Endothelial cell (in vitro differentiated cells): ENCODE measurements around the gene RIC8B. TPM values are rescaled to one million over a fixed set of nuclear protein-coding genes. Genes with fewer than 3 reads are reported as not detected.

ENCODE experiments used
- DNase-seq: peaks from one replicate; pipeline ENCODE4 v3.0.0; 2021; ENCODE audit warnings: low spot score
- H3K27ac Mint-ChIP-seq: one replicate; pipeline ENCODE4 v1.8.0; 2021; ENCODE audit warnings: mixed read lengths, inconsistent platforms; ENCODE audit not compliant: unreplicated experiment
- H3K27me3 Mint-ChIP-seq: one replicate; pipeline ENCODE4 v1.8.0; 2021; ENCODE audit warnings: mild to moderate bottlenecking, moderate library complexity, mixed read lengths, inconsistent platforms; ENCODE audit not compliant: unreplicated experiment
- H3K36me3 Mint-ChIP-seq: one replicate; pipeline ENCODE4 v1.8.0; 2021; ENCODE audit warnings: mild to moderate bottlenecking, low read depth, mixed read lengths, inconsistent platforms; ENCODE audit not compliant: unreplicated experiment
- H3K4me1 Mint-ChIP-seq: one replicate; pipeline ENCODE4 v1.8.0; 2021; ENCODE audit warnings: mild to moderate bottlenecking, mixed read lengths, inconsistent platforms; ENCODE audit not compliant: unreplicated experiment
- H3K4me3 Mint-ChIP-seq: one replicate; pipeline ENCODE4 v1.8.0; 2021; ENCODE audit warnings: mild to moderate bottlenecking, mixed read lengths, inconsistent platforms; ENCODE audit not compliant: unreplicated experiment
- H3K9me3 Mint-ChIP-seq: one replicate; pipeline ENCODE4 v1.8.0; 2021; ENCODE audit warnings: mixed read lengths, inconsistent platforms; ENCODE audit not compliant: unreplicated experiment
- CTCF ChIP-seq: fragments of 200-600 bp; sonication (generic); IDR thresholded peaks from one replicate; pipeline ENCODE4 v1.5.0; 2021; ENCODE audit warnings: antibody characterized with exemption; ENCODE audit not compliant: unreplicated experiment
- total RNA-seq: library from RNA; stranded (reverse); fragmentation: NEBNext Ultra II Directional; extraction: Animal tissue kit (Norgen Biotek cat#: 25700); gene quantifications from one replicate; pipeline ENCODE4 v1.2.1, GENCODE V29; 2021; ENCODE audit not compliant: unreplicated experiment

The RIC8B gene
- total RNA-seq, 1 donor from 2014 or later: 14.0 TPM

- Mint-ChIP-seq H3K4me3 (no peak overlapping the region), H3K27me3 (peaks cover 2% of the 10 kb centered on the region), H3K27ac (no peak overlapping the region), H3K9me3 (no peaks in the 10 kb centered on the region), H3K36me3 (no peaks in the 10 kb centered on the region), H3K4me1 (peaks cover 7% of the 10 kb centered on the region)
- no peak for DNase-seq
- TF ChIP-seq CTCF: no peak
These were observed 123.8 kb downstream of the RIC8B start for GRCh38 chr12:106897981-106898901.

DNA sequence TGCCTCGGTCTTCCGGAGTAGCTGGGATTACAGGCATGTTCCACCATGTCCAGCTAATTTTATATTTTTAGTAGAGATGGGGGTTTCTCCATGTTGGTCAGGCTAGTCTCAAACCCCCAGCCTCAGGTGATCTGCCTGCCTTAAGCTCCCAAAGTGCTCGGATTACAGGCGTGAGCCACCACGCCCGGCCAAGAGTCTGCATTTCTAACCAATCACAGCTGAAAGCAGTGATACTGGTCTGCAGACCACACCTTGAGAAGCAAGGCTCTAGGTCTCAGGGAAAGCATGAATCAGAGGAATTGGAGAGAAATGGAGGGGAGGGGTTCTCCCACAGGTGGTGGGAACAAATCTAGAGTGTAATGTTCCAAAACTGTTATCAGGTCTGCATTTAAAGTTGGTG lies 126.1 kb downstream of the RIC8B start:
- H3K27ac Mint-ChIP-seq: no peak overlapping the region
- H3K9me3 Mint-ChIP-seq: no peaks in the 10 kb centered on the region
- no peaks in the 10 kb centered on the region for H3K36me3 Mint-ChIP-seq
- H3K4me3 Mint-ChIP-seq: no peak overlapping the region
- no peak for DNase-seq
- H3K27me3 Mint-ChIP-seq: peaks cover 2% of the 10 kb centered on the region
- peaks cover 5% of the 10 kb centered on the region for H3K4me1 Mint-ChIP-seq
- TF ChIP-seq CTCF: no peak

DNA sequence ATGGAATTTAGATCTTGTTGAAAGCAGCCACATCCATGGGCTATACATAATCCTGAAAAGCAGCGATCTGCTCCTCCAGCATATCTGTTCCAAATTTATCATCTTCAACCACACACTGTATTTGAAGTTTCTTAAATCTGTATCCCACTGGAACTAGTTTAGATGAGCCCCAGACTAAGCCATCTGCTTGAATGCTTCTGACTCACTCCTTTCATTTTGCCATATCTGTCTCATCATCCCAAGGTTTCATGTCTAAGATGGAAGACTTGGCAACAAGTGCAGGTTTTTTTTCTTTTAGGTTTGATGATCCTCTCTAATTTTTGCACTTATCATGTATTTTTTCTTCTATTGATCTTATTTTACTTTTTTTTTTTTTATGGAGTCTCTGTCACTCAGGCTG lies 126.8 kb downstream of the RIC8B start:
- H3K27ac Mint-ChIP-seq: no peak overlapping the region
- H3K4me3 Mint-ChIP-seq: no peak overlapping the region
- TF ChIP-seq CTCF: no peak
- DNase-seq: no peak
- no peaks in the 10 kb centered on the region for H3K36me3 Mint-ChIP-seq
- peaks cover 2% of the 10 kb centered on the region for H3K27me3 Mint-ChIP-seq
- H3K4me1 Mint-ChIP-seq: peaks cover 5% of the 10 kb centered on the region
- H3K9me3 Mint-ChIP-seq: no peaks in the 10 kb centered on the region

GRCh38 chr12:106902053-106902452 lies 127.6 kb downstream of the RIC8B start:
- H3K36me3 Mint-ChIP-seq: no peaks in the 10 kb centered on the region
- peaks cover 2% of the 10 kb centered on the region for H3K27me3 Mint-ChIP-seq
- H3K4me3 Mint-ChIP-seq: no peak overlapping the region
- peaks cover 7% of the 10 kb centered on the region for H3K4me1 Mint-ChIP-seq
- no peak overlapping the region for H3K27ac Mint-ChIP-seq
- no peaks in the 10 kb centered on the region for H3K9me3 Mint-ChIP-seq
- TF ChIP-seq CTCF: no peak
- no peak for DNase-seq

- Mint-ChIP-seq H3K4me1 (peaks cover 2% of the 10 kb centered on the region), H3K27me3 (peaks cover 2% of the 10 kb centered on the region), H3K4me3 (peak overlapping the region; percentile 48), H3K9me3 (no peaks in the 10 kb centered on the region), H3K27ac (no peak overlapping the region), H3K36me3 (no peaks in the 10 kb centered on the region)
- no peak for TF ChIP-seq CTCF
- DNase-seq: peak; percentile 82
These were observed 128.9 kb downstream of the RIC8B start for GRCh38 chr12:106903241-106903945.
